GM23338 (cell line): ENCODE data around the gene ZNRD2.

Source experiments
- CREB1 ChIP-seq: fragments of 250-450 bp; sonication (Bioruptor Pico); IDR thresholded peaks from 2 replicates; pipeline ENCODE4 v1.5.0; 2020; ENCODE audit warnings: low read depth, mild to moderate bottlenecking, moderate library complexity
- EZH2 ChIP-seq: fragments of 200-600 bp; sonication (generic); IDR thresholded peaks from one replicate; pipeline ENCODE4 v1.8.0; 2017; ENCODE audit warnings: antibody characterized with exemption, mild to moderate bottlenecking, low read depth; ENCODE audit not compliant: unreplicated experiment
- EZH2phosphoT487 ChIP-seq: fragments of 200-600 bp; sonication (generic); IDR thresholded peaks from one replicate; pipeline ENCODE4 v1.8.1; 2018; ENCODE audit warnings: antibody characterized with exemption; ENCODE audit not compliant: unreplicated experiment
- TF ChIP-seq, protein P1 (sequence below), 2 experiments: fragments of 200-600 bp in 1 of 2; sonication (generic) in 1 of 2; conservative IDR thresholded peaks; 2 replicates each; pipeline versions ENCODE4 v1.5.1 to v1.6.1; 2016 to 2017; ENCODE audit warnings: antibody characterized with exemption in 2 of 2, low read depth in 2 of 2, mild to moderate bottlenecking in 2 of 2, moderate library complexity in 1 of 2
- TF ChIP-seq, protein P2 (sequence below): IDR thresholded peaks from one replicate; pipeline ENCODE4 v1.6.1; 2018; ENCODE audit warnings: antibody characterized with exemption; ENCODE audit not compliant: unreplicated experiment

DNA sequence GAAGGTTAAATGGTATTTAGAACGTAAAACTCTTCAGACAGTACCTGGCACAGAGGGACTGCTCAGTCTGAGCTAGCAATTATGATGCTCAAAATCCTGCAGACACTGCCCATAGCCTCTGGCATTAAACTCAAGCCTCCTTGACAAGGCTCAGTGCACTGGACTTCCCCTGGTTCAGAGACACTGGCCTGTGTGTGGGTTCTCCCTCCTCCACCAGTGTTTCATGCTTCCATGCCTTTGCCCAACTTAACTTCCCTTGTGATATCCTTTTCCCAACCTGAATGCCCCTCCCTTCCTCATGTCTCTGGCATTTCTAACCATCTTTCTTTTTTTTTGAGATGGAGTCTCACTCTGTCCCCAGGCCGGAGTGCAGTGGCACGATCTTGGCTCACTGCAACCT, 21.2 kb upstream of the ZNRD2 start:
- TF ChIP-seq EZH2 (no peak), EZH2phosphoT487 (no peak), CREB1 (CRISPR knock-in tag) (no peak)
- TF ChIP-seq, protein P1, sequence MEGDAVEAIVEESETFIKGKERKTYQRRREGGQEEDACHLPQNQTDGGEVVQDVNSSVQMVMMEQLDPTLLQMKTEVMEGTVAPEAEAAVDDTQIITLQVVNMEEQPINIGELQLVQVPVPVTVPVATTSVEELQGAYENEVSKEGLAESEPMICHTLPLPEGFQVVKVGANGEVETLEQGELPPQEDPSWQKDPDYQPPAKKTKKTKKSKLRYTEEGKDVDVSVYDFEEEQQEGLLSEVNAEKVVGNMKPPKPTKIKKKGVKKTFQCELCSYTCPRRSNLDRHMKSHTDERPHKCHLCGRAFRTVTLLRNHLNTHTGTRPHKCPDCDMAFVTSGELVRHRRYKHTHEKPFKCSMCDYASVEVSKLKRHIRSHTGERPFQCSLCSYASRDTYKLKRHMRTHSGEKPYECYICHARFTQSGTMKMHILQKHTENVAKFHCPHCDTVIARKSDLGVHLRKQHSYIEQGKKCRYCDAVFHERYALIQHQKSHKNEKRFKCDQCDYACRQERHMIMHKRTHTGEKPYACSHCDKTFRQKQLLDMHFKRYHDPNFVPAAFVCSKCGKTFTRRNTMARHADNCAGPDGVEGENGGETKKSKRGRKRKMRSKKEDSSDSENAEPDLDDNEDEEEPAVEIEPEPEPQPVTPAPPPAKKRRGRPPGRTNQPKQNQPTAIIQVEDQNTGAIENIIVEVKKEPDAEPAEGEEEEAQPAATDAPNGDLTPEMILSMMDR (conservative IDR thresholded peaks at IDR 0.05; ENCODE audit: low read depth in 2 of 2): no peak
- TF ChIP-seq, protein P2, sequence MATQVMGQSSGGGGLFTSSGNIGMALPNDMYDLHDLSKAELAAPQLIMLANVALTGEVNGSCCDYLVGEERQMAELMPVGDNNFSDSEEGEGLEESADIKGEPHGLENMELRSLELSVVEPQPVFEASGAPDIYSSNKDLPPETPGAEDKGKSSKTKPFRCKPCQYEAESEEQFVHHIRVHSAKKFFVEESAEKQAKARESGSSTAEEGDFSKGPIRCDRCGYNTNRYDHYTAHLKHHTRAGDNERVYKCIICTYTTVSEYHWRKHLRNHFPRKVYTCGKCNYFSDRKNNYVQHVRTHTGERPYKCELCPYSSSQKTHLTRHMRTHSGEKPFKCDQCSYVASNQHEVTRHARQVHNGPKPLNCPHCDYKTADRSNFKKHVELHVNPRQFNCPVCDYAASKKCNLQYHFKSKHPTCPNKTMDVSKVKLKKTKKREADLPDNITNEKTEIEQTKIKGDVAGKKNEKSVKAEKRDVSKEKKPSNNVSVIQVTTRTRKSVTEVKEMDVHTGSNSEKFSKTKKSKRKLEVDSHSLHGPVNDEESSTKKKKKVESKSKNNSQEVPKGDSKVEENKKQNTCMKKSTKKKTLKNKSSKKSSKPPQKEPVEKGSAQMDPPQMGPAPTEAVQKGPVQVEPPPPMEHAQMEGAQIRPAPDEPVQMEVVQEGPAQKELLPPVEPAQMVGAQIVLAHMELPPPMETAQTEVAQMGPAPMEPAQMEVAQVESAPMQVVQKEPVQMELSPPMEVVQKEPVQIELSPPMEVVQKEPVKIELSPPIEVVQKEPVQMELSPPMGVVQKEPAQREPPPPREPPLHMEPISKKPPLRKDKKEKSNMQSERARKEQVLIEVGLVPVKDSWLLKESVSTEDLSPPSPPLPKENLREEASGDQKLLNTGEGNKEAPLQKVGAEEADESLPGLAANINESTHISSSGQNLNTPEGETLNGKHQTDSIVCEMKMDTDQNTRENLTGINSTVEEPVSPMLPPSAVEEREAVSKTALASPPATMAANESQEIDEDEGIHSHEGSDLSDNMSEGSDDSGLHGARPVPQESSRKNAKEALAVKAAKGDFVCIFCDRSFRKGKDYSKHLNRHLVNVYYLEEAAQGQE: no peak
